SK-N-MC (cell line): ENCODE data around the gene MRM3.
"Not testable (repeated sequence)": the region's sequence is repeated elsewhere in the genome, so short reads cannot be mapped to it uniquely, and the experiment has no call there.

Source experiments
- EZH2 ChIP-seq: fragments of 200-600 bp; sonication (generic); IDR thresholded peaks from one replicate; pipeline ENCODE4 v1.6.1; 2017; ENCODE audit warnings: antibody characterized with exemption
- FOXP2 ChIP-seq: optimal IDR thresholded peaks from 2 replicates; pipeline ENCODE3; 2011; ENCODE audit warnings: mild to moderate bottlenecking, moderate library complexity; ENCODE audit not compliant: insufficient read depth; ENCODE audit errors: extremely low read length, control extremely low read depth
- POLR2AphosphoS5 ChIP-seq: IDR thresholded peaks from 2 replicates; pipeline ENCODE4 v1.6.1; 2012; ENCODE audit warnings: mild to moderate bottlenecking, low read depth, low read length, borderline replicate concordance

DNA sequence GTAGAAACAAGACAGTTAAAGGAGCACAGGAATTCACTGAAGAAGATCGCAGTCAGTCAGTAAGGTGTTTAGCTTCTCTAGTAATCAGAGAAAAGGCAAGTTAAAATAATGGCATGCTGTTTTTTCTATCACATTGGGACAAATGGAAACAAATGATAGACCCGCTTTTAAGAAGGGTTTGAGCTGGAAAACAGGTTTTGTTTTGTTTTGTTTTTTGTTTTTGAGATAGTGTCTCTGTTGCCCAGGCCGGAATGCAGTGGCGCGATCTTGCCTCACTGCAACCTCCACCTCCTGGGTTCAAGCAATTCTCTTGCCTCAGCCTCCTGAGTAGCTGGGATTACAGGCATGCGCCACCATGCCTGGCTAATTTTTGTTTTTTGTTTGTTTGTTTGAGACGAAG lies 3.7 kb downstream of the MRM3 start:
- not testable (repeated sequence) for TF ChIP-seq POLR2AphosphoS5, EZH2, FOXP2
